RPMI8226 (cell line): ENCODE measurements around the gene MIDN.
"Not testable (repeated sequence)": the region's sequence is repeated elsewhere in the genome, so short reads cannot be mapped to it uniquely, and the experiment has no call there.

Source experiments
- DNase-seq: peaks from one replicate; pipeline ENCODE4 v3.0.0-alpha.2; 2015

Gene MIDN

DNA sequence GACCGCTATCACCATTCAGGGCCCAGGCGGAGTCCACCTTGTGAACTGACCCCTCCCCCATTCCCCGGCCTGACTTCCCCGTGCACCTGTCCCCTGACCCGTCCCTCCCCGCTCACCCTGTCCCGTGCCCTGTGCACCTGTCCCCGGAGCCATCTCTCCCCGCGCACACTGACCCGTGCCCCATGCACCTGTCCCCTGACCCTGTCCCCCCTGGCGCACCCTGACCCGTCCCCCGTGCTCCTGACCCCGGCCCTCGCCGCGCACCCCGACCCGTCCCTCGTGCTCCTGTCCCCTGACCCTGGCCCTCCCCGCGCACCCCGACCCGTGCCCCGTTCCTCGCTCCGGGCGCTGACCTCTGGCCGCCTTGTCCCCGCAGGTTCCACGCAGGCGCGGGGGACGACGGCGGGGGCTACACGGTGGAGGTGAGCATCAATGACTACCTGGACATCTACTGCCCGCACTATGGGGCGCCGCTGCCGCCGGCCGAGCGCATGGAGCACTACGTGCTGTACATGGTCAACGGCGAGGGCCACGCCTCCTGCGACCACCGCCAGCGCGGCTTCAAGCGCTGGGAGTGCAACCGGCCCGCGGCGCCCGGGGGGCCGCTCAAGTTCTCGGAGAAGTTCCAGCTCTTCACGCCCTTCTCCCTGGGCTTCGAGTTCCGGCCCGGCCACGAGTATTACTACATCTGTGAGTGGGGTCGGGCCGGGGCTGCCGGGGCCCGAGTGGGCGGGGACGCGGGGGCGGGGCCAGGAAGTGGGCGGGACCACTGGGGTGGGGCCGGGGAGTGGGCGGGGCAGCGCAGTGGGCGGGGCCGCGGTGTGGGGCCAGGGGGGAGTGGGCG, 47.0 kb downstream of the MIDN start:
- no peak for DNase-seq

DNA sequence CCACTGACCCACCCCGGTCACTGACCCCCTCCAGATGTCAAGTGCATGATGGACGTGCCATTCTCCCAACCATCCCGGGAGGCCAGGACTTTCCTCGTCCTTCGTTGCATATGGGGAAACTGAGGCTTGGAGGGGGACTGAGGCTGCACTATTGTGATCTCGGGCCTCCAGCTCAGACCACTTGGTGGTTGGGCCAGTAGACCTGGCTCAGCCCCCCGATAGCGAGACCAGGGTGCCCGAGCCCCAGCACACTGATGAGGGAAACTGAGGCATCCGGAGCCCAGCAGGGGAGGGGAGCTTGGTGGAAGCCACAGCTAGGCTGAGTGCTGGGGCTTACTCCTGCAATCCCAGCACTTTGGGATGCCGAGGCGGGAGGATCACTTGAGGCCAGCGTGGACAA, 47.7 kb downstream of the MIDN start:
- no peak for DNase-seq

DNA sequence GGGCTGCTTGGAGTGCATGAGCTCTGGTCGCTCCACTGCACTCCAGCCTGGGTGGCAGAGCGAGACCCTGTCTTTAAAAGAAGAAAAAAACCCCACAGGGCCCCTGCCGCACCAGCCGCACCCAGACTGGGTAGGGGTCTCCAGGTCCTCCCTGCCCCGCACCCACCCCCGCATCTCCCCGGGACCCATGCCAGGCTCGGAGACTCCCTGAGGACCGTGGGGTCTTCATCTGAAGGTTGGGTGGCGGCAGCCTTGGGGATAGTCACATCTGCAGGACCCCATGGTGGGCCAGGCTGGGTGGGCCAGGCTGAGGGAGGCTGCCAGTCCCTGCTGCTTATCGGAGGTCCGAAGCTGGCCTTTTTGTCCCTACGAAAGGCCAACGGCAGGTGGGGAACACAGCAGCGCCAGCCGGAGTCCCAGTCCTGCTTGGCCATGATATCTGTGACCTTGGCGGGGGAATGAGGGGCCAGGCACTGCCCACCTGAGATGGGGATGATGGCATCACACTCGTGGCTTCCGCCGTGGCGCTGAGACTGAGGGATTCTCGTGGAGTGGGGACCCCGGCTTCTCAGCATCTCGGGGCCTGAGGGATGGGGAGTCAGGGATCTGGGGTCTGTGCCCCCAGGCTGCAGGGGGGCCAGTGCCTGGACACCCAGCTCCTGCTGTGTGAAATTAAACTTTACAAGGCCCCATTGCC, 48.3 kb downstream of the MIDN start:
- DNase-seq, result no peak

DNA sequence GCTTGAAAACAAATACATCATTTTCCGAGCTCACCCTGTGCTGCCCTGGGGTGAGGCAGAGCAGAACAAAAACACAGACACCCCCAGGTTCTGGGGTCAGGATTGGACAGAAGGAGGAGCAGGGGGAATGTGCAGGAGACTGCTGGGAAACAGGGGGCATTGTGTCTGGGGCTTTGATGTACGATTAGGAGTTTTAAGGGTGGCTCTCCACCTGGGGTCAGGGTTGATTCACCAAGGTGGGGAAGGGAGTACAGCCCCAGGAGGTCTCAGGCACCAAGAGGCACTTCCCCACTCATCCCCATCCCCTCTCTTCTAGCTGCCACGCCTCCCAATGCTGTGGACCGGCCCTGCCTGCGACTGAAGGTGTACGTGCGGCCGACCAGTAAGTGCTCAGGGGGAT, 49.9 kb downstream of the MIDN start:
- DNase-seq, result no peak

DNA sequence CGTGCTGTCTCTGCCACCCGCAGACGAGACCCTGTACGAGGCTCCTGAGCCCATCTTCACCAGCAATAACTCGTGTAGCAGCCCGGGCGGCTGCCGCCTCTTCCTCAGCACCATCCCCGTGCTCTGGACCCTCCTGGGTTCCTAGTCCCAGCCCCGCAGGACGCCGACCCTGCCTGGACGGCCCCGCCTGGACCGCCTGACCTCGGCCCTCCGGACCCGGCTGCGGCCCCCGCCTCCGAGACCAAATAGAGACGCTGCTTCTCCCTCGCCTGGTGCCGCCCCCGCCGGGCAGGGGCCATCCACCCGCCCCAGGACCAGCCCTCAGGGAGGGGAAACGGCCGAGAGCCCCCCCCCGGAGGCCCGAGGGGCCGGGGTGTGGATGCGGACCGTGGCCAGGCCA, 51.4 kb downstream of the MIDN start:
- DNase-seq, result no peak

DNA sequence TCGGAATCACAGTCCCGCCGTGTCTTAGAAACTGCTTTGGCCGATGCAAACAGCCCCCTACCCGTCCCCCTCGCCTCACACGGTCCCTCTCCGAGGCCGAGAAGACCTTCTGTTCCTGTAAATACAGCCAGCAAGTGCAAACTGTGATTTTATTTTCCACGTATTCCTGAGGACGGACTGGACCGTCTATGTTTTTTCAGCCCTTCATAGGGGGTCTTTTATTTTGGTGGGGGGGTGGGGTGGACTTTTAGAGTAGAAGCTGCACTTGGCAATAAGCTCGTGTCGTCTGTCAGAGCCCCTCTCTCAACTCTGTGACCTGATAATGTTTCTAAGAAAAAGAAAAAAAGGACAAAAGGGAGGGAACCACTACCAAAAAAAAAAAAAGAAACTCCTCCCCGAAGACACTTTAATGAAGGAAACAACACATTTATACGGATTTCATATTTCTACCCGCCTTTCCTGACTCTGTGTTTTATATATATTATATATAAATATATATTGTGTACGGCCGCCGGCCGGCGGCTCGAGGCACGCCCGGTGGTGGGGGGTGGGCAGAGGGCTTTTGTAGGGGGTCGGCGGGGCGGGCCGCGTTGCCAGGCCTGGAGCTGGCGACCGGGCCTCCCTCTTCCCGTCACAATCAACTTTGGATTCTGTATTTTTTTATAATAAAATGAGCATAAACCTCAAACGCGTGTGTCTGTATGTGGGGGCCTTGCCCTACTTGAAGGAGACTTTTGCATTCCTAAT, 52.5 kb downstream of the MIDN start:
- DNase-seq, result no peak

DNA sequence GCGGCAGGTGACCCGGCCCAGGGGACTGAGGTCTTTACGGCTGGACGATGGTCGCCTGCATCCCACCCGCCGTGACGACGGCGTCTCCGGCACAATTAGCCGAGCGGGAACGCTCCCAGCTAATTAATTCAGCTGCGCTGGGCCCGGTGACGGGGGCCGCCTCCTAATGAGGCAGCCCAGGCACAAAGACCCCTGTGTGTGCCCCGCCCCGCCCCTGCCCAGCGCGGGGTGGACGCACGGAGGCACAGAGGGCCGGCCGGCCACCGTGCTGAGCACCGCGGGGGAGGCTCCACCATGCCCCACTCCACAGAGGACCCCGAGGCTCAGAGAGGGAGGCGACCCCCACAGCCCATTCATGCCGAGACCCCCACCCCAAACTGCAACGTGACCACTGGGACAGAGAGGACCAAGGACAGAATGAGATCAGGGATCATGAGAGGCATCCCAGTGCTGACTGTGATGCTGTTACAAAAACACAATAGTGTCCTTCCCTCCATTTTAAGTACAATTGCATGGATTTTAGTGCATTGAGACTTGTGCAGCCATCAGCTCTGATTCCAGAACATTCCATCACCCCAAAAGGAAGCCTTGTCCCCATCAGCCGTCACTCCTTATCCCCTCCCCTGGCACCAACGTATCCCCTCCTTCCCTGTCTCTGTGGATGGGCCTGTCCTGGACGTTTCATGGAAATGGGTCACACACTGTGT, 54.3 kb downstream of the MIDN start:
- DNase-seq, result no peak

DNA sequence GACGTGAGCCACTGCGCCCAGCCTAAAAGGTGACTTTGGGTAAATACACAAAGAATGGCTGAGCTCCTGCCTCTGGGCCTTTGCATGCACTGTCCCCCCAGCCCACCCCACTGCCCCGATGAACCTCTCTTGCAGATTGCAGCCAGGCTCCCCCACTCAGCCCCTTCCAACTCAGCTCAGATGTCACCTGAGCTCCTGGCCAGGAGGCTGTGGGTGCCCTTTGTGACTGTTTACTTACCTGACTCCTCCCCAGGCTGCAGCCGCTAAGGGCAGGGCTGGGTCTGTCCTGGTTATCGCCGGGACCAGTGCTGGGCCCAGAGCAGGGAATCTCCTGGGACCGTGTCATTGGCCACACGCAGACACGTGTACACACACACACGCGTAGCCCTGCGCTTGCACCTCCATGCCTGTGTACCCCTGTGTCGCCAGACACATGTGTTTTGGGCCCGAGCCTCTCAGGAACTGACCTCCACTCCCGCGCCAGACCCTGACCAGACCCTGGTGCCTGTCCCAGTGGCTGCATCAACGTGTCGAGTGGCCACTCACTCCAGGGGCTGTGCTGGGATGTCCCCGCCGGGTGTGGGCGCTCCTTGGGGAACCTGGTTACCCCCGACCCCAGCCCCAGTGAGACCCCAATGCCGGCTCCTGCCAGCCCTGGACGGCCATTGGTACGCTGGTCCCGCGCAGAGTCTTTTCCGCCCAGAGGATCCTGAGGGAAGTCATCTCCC, 56.0 kb downstream of the MIDN start:
- no peak for DNase-seq

DNA sequence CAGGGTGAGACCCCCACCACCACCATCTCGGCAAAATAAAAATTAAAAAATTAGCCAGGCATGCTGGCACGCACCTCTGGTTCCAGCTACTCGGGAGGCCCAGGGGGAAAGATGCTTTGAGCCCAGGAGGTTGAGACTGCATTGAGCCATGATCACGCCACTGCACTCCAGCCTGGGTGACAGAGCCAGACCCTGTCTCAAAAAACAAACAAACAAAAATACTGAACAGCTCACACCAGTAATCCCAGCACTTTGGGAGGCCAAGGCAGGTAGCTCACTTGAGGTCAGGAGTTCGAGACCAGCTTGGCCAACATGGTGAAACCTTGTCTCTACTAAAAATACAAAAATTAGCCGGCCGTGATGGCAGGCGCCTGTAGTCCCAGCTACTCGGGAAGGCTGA, 57.0 kb downstream of the MIDN start:
- DNase-seq, result not testable (repeated sequence)

DNA sequence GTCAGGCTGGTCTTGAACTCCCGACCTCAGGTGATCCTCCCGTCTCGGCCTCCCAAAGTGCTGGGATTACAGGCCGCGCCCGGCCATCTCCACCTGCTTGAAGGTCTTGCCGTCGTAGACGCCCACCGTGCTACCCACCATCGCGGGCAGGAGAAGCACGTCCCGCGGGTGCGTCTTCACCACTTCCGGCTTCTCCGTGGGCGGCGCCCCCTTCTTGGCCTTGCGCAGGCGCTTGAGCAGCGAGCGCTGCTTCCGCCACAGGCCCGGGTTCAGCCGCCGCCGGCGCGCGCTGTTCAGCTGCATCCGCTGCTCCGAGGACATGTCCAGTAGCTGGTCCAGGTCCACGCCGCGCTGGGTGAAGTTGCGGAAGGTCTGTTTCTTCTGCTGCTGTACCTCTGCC, 58.9 kb downstream of the MIDN start:
- DNase-seq, result no peak

DNA sequence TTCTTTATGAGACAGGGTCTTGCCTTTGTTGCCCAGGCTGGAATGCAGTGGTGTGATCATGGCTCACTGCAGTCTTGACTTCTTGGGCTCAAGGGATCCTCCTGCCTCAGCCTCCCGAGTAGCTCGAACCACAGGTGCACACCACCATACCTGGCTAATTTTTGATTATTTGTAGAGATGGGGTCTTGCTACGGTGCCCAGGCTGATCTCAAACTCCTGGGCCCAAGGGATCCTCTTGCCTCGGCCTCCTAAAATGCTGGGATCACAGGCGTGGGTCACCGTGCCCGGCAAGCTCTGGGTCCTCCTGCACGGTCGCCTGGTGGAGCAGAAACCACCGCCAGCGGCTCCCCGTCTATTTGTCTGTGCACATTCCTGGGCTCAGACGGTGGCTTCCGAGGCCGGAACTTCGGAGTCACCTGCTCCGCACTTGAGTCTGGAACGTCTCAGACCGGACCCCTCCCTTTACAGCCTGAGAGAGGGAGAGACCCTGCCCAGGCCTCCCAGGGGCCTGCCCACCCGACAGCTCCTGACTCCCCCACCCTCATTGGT, 59.4 kb downstream of the MIDN start:
- no peak for DNase-seq

DNA sequence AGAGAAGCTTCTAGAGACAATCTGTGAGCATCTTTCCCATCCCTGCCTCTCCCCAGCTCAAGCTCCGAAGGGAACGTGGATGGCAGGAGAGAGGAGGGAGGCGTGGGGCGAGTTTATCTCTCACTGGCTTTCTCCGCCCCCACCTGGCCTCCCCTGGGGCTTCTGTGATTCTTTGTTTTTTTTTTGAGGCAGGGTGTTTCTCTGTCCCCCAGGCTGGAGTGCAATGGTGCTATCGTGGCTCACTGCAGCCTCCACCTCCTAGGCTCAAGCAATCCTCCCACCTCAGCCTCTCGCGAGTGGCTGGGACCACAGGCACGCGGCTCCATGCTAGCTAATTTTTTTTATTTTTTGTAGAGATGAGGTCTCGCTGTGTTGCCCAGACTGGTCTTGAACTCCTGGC, 60.3 kb downstream of the MIDN start:
- no peak for DNase-seq
